Measurements from ENCODE around the gene ANKRD49. TPM values are rescaled to one million over a fixed set of nuclear protein-coding genes. Genes with fewer than 3 reads are reported as not detected.

Gene ANKRD49
- total RNA-seq = 8.6 and 12.4 TPM in 2 replicates

GRCh38 chr11:94493281-94494125, at the start of gene ANKRD49, which contains the start of gene MRE11:
TSS of gene ANKRD49 (plus strand) at chr11:94493984. CDS start at chr11:94496694, 2,710 bp downstream.
TSS of gene MRE11 (minus strand) at chr11:94493844. CDS start at chr11:94492801, 1,043 bp downstream.
- peak; percentile 93 for DNase-seq (ENCODE audit: low read depth, low spot score)

GRCh38 chr11:94445641-94446040, 48.1 kb upstream of the ANKRD49 start:
- no peak for DNase-seq (ENCODE audit: low read depth, low spot score)

- DNase-seq (ENCODE audit: low read depth, low spot score) = no peak
Observed at GRCh38 chr11:94447149-94447548, 46.6 kb upstream of the ANKRD49 start.

- no peak for DNase-seq (ENCODE audit: low read depth, low spot score)
Observed at GRCh38 chr11:94449029-94449428, 44.8 kb upstream of the ANKRD49 start.

GRCh38 chr11:94449437-94449836, 44.3 kb upstream of the ANKRD49 start:
- DNase-seq (ENCODE audit: low read depth, low spot score) = no peak

- DNase-seq (ENCODE audit: low read depth, low spot score) = no peak
Observed at GRCh38 chr11:94450048-94450447, 43.7 kb upstream of the ANKRD49 start.

GRCh38 chr11:94452988-94453387, 40.8 kb upstream of the ANKRD49 start:
- DNase-seq (ENCODE audit: low read depth, low spot score) = no peak

- DNase-seq (ENCODE audit: low read depth, low spot score) = no peak
Observed at GRCh38 chr11:94454301-94454700, 39.5 kb upstream of the ANKRD49 start.

- DNase-seq (ENCODE audit: low read depth, low spot score) = no peak
Observed at GRCh38 chr11:94455861-94456260, 37.9 kb upstream of the ANKRD49 start.

GRCh38 chr11:94457118-94458029, 36.4 kb upstream of the ANKRD49 start:
- DNase-seq (ENCODE audit: low read depth, low spot score) = no peak

GRCh38 chr11:94459576-94459975, 34.2 kb upstream of the ANKRD49 start:
- no peak for DNase-seq (ENCODE audit: low read depth, low spot score)

GRCh38 chr11:94469416-94469815, 24.4 kb upstream of the ANKRD49 start:
- no peak for DNase-seq (ENCODE audit: low read depth, low spot score)

GRCh38 chr11:94472916-94473799, 20.6 kb upstream of the ANKRD49 start:
- no peak for DNase-seq (ENCODE audit: low read depth, low spot score)

- DNase-seq (ENCODE audit: low read depth, low spot score) = no peak
Observed at GRCh38 chr11:94477624-94478023, 16.2 kb upstream of the ANKRD49 start.

- DNase-seq (ENCODE audit: low read depth, low spot score) = no peak
Observed at GRCh38 chr11:94481342-94481741, 12.4 kb upstream of the ANKRD49 start.

- no peak for DNase-seq (ENCODE audit: low read depth, low spot score)
Observed at GRCh38 chr11:94486068-94486467, 7.7 kb upstream of the ANKRD49 start.

- no peak for DNase-seq (ENCODE audit: low read depth, low spot score)
Observed at GRCh38 chr11:94494126-94494680, 419 bp downstream of the ANKRD49 start.

GRCh38 chr11:94500181-94500580, 6.4 kb downstream of the ANKRD49 start:
- no peak for DNase-seq (ENCODE audit: low read depth, low spot score)

- no peak for DNase-seq (ENCODE audit: low read depth, low spot score)
Observed at GRCh38 chr11:94501522-94501921, 7.7 kb downstream of the ANKRD49 start.

GRCh38 chr11:94504689-94505293, 11.0 kb downstream of the ANKRD49 start:
- DNase-seq (ENCODE audit: low read depth, low spot score) = no peak

All from pulmonary artery endothelial cell (primary cell).